Body of pancreas (tissue), 4 donors: ENCODE data around the gene RAD51B. TPM values are rescaled to one million over a fixed set of nuclear protein-coding genes. Genes with fewer than 3 reads are reported as not detected.

Experiments used
- ATAC-seq: fragments of 150-250 bp; one replicate; pipeline ENCODE4 v1.9.1; 2016
- DNase-seq, 4 donors: peaks; one replicate each; pipeline ENCODE4 v3.0.0-alpha.2; 2019
- H3K27ac ChIP-seq, 4 donors: fragments of 200-600 bp; sonication (generic); 1 replicate in 3 of 4; 2 replicates in 1 of 4; pipeline versions ENCODE4 v1.5.1 to v1.6.1; 2016 to 2019; ENCODE audit warnings: mild to moderate bottlenecking in 1 of 4, mixed read lengths in 1 of 4, moderate library complexity in 1 of 4
- H3K27me3 ChIP-seq, 2 donors: fragments of 200-600 bp; sonication (generic); one replicate each; pipeline ENCODE4 v1.6.0; 2016; ENCODE audit warnings: mild to moderate bottlenecking in 1 of 2
- H3K36me3 ChIP-seq, 2 donors: fragments of 200-600 bp; sonication (generic); replicated peaks in 1 of 2; 2 replicates each; pipeline ENCODE4 v1.5.1; 2016; ENCODE audit warnings: low read depth in 2 of 2; ENCODE audit not compliant: insufficient read depth in 1 of 2
- H3K4me1 ChIP-seq: fragments of 200-600 bp; sonication (generic); one replicate; pipeline ENCODE4 v1.6.0; 2016
- H3K4me3 ChIP-seq, 2 donors: fragments of 200-600 bp; sonication (generic); 1 replicate in 1 of 2; 2 replicates in 1 of 2; pipeline ENCODE4 v1.5.1; 2016 to 2019
- H3K9me3 ChIP-seq, 3 donors: fragments of 200-600 bp; sonication (generic); 1 replicate in 2 of 3; 2 replicates in 1 of 3; pipeline ENCODE4 v1.5.1; 2016
- CTCF ChIP-seq, 7 experiments: fragments of 450-650 bp in 4 of 7; fragments of 200-600 bp in 3 of 7; sonication (generic) in 3 of 7; IDR thresholded peaks; one replicate each; pipeline ENCODE4 v1.5.1; 2016 to 2019; ENCODE audit warnings: antibody characterized with exemption in 7 of 7
- POLR2A ChIP-seq, 3 donors: fragments of 450-650 bp; IDR thresholded peaks; one replicate each; pipeline ENCODE4 v1.6.1; 2016; ENCODE audit warnings: antibody characterized with exemption in 3 of 3, mild to moderate bottlenecking in 2 of 3
- WGBS, 2 donors: methylation state at CpG; one replicate each; pipeline ENCODE4 v1.1.5; 2017; 5-methylcytosine and 5-hydroxymethylcytosine counted together
- intact Hi-C: fragments of 100-400 bp; cut with DNase I; formaldehyde crosslinking; loops from one replicate; pipeline ENCODE4 v1.15.1; 2023
- total RNA-seq, 2 donors: library from RNA; depleted of rRNA; stranded (reverse); fragments of >200 nt; gene quantifications; one replicate each; pipeline ENCODE4 v1.1.0, GENCODE V29; 2016

Gene RAD51B
- total RNA-seq, 2 donors from 2014 or later = 12.2 to 29.6 TPM

- no peak for DNase-seq
- H3K4me1 ChIP-seq = peaks cover 48% of the 10 kb centered on the region
- intact Hi-C loops = no loop called here
Measured at GRCh38 chr14:68509188-68509983, 689.8 kb downstream of the RAD51B start.

GRCh38 chr14:68510201-68511128 is 690.9 kb downstream of the RAD51B start:
- H3K36me3 ChIP-seq = no peaks in the 10 kb centered on the region
- peaks cover 54% of the 10 kb centered on the region for H3K4me1 ChIP-seq
- no peaks in the 10 kb centered on the region for H3K27me3 ChIP-seq
- intact Hi-C loops = no loop called here
- no peaks in the 10 kb centered on the region for H3K9me3 ChIP-seq
- WGBS, 2 donors = 90 to 93% methylated on average over 11 of the region's 11 CpGs
- peak in 1 of 4 donors; percentile 40 for DNase-seq
- no peak for ATAC-seq
- peak overlapping the region in 3 of 4 donors; percentile 55 to 64 (median 61) for H3K27ac ChIP-seq
- TF ChIP-seq POLR2A (IDR thresholded peaks at IDR 0.05) (no peak), CTCF (IDR thresholded peaks at IDR 0.05) (no peak)
- no peak overlapping the region for H3K4me3 ChIP-seq

More at GRCh38 chr14:68509188-68509983, 689.8 kb downstream of the RAD51B start:
- WGBS, 2 donors = 80 to 83% methylated on average over 9 of the region's 9 CpGs
- no peaks in the 10 kb centered on the region for H3K36me3 ChIP-seq
- no peak overlapping the region for H3K27ac ChIP-seq
- no peak overlapping the region for H3K4me3 ChIP-seq
- no peak for ATAC-seq
- TF ChIP-seq CTCF (IDR thresholded peaks at IDR 0.05) (no peak), POLR2A (IDR thresholded peaks at IDR 0.05) (no peak)
- H3K9me3 ChIP-seq = no peaks in the 10 kb centered on the region
- no peaks in the 10 kb centered on the region for H3K27me3 ChIP-seq

- peak in 1 of 4 donors; percentile 26 for DNase-seq
Measured at GRCh38 chr14:68511129-68512047, 691.8 kb downstream of the RAD51B start.

More at GRCh38 chr14:68511129-68512047, 691.8 kb downstream of the RAD51B start:
- TF ChIP-seq CTCF (IDR thresholded peaks at IDR 0.05) = no peak
- TF ChIP-seq POLR2A (IDR thresholded peaks at IDR 0.05) = no peak
- H3K9me3 ChIP-seq = no peaks in the 10 kb centered on the region
- H3K4me1 ChIP-seq = peaks cover 54% of the 10 kb centered on the region
- H3K27ac ChIP-seq = peak overlapping the region in 3 of 4 donors; percentile 55 to 64 (median 61)
- H3K27me3 ChIP-seq = no peaks in the 10 kb centered on the region
- no peaks in the 10 kb centered on the region for H3K36me3 ChIP-seq
- peak; percentile 28 for ATAC-seq
- intact Hi-C loops = no loop called here
- WGBS, 2 donors = 60 to 64% methylated on average over 4 of the region's 4 CpGs
- H3K4me3 ChIP-seq = no peak overlapping the region
